ENCODE data around the gene USP37.

DNA sequence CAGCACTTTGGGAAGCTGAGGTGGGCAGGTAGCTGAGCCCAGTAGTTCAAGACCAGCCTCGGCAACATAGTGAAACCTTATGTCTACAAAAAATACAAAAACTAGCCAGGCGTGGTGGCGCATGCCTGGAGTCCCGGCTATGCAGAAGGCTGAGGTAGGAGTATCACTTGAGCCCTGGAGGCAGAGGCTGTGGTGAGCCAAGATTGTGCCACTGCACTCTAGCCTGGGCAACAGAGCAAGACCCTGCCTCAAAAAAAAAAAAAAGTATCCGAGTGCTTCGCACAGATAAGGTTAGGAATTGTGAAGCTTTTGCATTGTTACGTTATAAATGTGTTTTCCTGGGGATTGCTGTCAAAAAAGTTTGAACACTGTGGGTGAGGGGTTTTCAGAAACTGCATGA lies 164.3 kb downstream of the USP37 start:
- no peak for TF ChIP-seq POLR2AphosphoS5 (IDR thresholded peaks at IDR 0.05; ENCODE audit: low read depth, low read length)
- TF ChIP-seq, protein P1, sequence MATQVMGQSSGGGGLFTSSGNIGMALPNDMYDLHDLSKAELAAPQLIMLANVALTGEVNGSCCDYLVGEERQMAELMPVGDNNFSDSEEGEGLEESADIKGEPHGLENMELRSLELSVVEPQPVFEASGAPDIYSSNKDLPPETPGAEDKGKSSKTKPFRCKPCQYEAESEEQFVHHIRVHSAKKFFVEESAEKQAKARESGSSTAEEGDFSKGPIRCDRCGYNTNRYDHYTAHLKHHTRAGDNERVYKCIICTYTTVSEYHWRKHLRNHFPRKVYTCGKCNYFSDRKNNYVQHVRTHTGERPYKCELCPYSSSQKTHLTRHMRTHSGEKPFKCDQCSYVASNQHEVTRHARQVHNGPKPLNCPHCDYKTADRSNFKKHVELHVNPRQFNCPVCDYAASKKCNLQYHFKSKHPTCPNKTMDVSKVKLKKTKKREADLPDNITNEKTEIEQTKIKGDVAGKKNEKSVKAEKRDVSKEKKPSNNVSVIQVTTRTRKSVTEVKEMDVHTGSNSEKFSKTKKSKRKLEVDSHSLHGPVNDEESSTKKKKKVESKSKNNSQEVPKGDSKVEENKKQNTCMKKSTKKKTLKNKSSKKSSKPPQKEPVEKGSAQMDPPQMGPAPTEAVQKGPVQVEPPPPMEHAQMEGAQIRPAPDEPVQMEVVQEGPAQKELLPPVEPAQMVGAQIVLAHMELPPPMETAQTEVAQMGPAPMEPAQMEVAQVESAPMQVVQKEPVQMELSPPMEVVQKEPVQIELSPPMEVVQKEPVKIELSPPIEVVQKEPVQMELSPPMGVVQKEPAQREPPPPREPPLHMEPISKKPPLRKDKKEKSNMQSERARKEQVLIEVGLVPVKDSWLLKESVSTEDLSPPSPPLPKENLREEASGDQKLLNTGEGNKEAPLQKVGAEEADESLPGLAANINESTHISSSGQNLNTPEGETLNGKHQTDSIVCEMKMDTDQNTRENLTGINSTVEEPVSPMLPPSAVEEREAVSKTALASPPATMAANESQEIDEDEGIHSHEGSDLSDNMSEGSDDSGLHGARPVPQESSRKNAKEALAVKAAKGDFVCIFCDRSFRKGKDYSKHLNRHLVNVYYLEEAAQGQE (IDR thresholded peaks at IDR 0.05; ENCODE audit: insufficient read depth in 1 of 2, low read depth in 2 of 2, low read length in 2 of 2) = no peak
- TF ChIP-seq SIN3A (IDR thresholded peaks at IDR 0.05; ENCODE audit: borderline replicate concordance, insufficient read depth, low read length) = no peak

Measured in PFSK-1 (cell line).